WTC11 (cell line): ENCODE measurements around the gene ZDHHC14.

Experiments
- E2F4 ChIP-seq: sonication (generic); formaldehyde crosslinking; IDR thresholded peaks from 2 replicates; pipeline ENCODE4 v1.8.1; 2022; ENCODE audit warnings: low read depth, mild to moderate bottlenecking, moderate library complexity, missing genetic modification reagents, borderline replicate concordance
- ELF4 ChIP-seq: sonication (generic); formaldehyde crosslinking; IDR thresholded peaks from 2 replicates; pipeline ENCODE4 v1.8.1; 2022; ENCODE audit warnings: low read depth, mild to moderate bottlenecking, moderate library complexity, missing genetic modification reagents
- ETV6 ChIP-seq: sonication (generic); formaldehyde crosslinking; IDR thresholded peaks from 2 replicates; pipeline ENCODE4 v1.8.1; 2022; ENCODE audit warnings: mild to moderate bottlenecking, missing genetic modification reagents
- JAZF1 ChIP-seq: fragments of 250-450 bp; sonication (Bioruptor Pico); IDR thresholded peaks from 2 replicates; pipeline ENCODE4 v1.9.0; 2021; ENCODE audit warnings: moderate library complexity, mild to moderate bottlenecking, inconsistent platforms
- JUN ChIP-seq: sonication (generic); formaldehyde crosslinking; IDR thresholded peaks from 2 replicates; pipeline ENCODE4 v1.8.0; 2023; ENCODE audit warnings: mild to moderate bottlenecking, missing genetic modification reagents
- NR3C1 ChIP-seq: sonication (generic); formaldehyde crosslinking; conservative IDR thresholded peaks from 2 replicates; pipeline ENCODE4 v1.8.1; 2023; ENCODE audit warnings: low read depth, mild to moderate bottlenecking, missing genetic modification reagents
- ZBTB43 ChIP-seq: sonication (generic); formaldehyde crosslinking; IDR thresholded peaks from 2 replicates; pipeline ENCODE4 v1.8.1; 2023; ENCODE audit warnings: mild to moderate bottlenecking, missing genetic modification reagents
- ZNF423 ChIP-seq: fragments of 250-450 bp; sonication (Bioruptor Pico); IDR thresholded peaks from 2 replicates; pipeline ENCODE4 v2.1.2; 2022; ENCODE audit warnings: mild to moderate bottlenecking, moderate library complexity
- TF ChIP-seq, protein P1 (sequence below): fragments of 200-600 bp; IDR thresholded peaks from 2 replicates; pipeline ENCODE4 v1.8.0; 2022; ENCODE audit warnings: antibody characterized with exemption
- TF ChIP-seq, protein P2 (sequence below): sonication (generic); formaldehyde crosslinking; IDR thresholded peaks from 2 replicates; pipeline ENCODE4 v1.8.1; 2022; ENCODE audit warnings: low read depth, missing genetic modification reagents, borderline replicate concordance

- TF ChIP-seq, protein P1, sequence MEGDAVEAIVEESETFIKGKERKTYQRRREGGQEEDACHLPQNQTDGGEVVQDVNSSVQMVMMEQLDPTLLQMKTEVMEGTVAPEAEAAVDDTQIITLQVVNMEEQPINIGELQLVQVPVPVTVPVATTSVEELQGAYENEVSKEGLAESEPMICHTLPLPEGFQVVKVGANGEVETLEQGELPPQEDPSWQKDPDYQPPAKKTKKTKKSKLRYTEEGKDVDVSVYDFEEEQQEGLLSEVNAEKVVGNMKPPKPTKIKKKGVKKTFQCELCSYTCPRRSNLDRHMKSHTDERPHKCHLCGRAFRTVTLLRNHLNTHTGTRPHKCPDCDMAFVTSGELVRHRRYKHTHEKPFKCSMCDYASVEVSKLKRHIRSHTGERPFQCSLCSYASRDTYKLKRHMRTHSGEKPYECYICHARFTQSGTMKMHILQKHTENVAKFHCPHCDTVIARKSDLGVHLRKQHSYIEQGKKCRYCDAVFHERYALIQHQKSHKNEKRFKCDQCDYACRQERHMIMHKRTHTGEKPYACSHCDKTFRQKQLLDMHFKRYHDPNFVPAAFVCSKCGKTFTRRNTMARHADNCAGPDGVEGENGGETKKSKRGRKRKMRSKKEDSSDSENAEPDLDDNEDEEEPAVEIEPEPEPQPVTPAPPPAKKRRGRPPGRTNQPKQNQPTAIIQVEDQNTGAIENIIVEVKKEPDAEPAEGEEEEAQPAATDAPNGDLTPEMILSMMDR = no peak
- TF ChIP-seq ZBTB43 (CRISPR knock-in tag) = no peak
- TF ChIP-seq ZNF423 (CRISPR knock-in tag) = no peak
- TF ChIP-seq NR3C1 (CRISPR knock-in tag) = no peak
- TF ChIP-seq JAZF1 = no peak
- no peak for TF ChIP-seq ELF4 (CRISPR knock-in tag)
- TF ChIP-seq E2F4 (CRISPR knock-in tag) = no peak
- TF ChIP-seq JUN (CRISPR knock-in tag) = no peak
- TF ChIP-seq, protein P2, sequence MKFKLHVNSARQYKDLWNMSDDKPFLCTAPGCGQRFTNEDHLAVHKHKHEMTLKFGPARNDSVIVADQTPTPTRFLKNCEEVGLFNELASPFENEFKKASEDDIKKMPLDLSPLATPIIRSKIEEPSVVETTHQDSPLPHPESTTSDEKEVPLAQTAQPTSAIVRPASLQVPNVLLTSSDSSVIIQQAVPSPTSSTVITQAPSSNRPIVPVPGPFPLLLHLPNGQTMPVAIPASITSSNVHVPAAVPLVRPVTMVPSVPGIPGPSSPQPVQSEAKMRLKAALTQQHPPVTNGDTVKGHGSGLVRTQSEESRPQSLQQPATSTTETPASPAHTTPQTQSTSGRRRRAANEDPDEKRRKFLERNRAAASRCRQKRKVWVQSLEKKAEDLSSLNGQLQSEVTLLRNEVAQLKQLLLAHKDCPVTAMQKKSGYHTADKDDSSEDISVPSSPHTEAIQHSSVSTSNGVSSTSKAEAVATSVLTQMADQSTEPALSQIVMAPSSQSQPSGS (CRISPR knock-in tag) = no peak
- no peak for TF ChIP-seq ETV6 (CRISPR knock-in tag)
Observed at GRCh38 chr6:157493173-157493572, 112.2 kb downstream of the ZDHHC14 start.
